Measurements from ENCODE around the gene PLEKHG4.

PLEKHG4 gene

DNA sequence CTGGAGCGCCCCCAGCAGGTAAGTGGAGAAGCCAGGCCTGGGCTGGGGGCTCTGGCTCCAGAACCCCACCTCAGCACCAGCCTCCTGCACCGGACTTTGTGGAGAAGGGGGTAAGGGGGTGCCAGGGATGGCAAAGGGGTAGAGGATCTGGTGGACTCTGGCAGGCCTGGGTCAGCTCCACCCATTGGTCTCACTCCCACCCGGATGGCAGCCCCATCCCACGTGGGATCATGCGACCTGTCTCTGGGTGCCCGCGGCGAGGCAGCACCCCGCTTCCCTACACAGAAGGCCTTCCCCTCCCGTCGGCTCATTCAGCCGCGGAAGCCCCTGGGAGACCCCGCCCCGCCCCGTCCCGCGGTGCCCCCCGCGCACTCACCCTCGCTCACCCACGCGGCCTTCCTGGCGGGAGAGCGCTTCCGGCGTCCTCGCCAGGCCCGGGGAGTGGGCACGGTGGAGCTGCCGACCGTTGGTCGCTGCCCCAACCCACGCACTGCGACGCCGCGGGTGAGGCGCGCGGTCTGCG lies 498 bp upstream of the PLEKHG4 start:
- no peak for DNase-seq (ENCODE audit: low read depth)
- H3K4me3 ChIP-seq (ENCODE audit: low read depth, low read length), result peak overlapping the region; percentile 81
- peak; percentile 53 for TF ChIP-seq CTCF (IDR thresholded peaks at IDR 0.05; ENCODE audit: low read depth, low read length, missing control alignments)

- no peak for DNase-seq (ENCODE audit: low read depth)
- TF ChIP-seq CTCF (IDR thresholded peaks at IDR 0.05; ENCODE audit: low read depth, low read length, missing control alignments), result no peak
- no peak overlapping the region for H3K4me3 ChIP-seq (ENCODE audit: low read depth, low read length)
Observed at GRCh38 chr16:67280090-67281015, 1.0 kb downstream of the PLEKHG4 start.

- no peak for TF ChIP-seq CTCF (IDR thresholded peaks at IDR 0.05; ENCODE audit: low read depth, low read length, missing control alignments)
- no peak for DNase-seq (ENCODE audit: low read depth)
- no peak overlapping the region for H3K4me3 ChIP-seq (ENCODE audit: low read depth, low read length)
Observed at GRCh38 chr16:67281536-67282446, 2.5 kb downstream of the PLEKHG4 start.

DNA sequence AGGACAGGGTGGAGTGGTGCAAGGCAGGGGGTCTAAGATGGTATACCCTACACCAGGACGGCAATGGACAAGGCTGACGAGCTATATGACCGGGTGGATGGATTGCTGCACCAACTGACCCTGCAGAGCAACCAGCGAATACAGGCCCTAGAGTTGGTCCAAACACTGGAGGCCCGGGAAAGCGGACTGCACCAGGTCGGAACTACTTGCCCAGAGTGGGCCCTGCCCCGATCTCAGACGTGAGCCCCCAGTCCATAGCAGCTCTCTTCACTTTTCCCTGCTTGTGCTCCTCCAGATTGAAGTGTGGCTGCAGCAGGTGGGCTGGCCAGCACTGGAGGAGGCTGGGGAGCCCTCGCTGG lies 3.1 kb downstream of the PLEKHG4 start:
- no peak for DNase-seq (ENCODE audit: low read depth)
- H3K4me3 ChIP-seq (ENCODE audit: low read depth, low read length), result no peak overlapping the region
- no peak for TF ChIP-seq CTCF (IDR thresholded peaks at IDR 0.05; ENCODE audit: low read depth, low read length, missing control alignments)

GRCh38 chr16:67283039-67283825 lies 3.9 kb downstream of the PLEKHG4 start:
- TF ChIP-seq CTCF (IDR thresholded peaks at IDR 0.05; ENCODE audit: low read depth, low read length, missing control alignments), result no peak
- no peak for DNase-seq (ENCODE audit: low read depth)
- no peak overlapping the region for H3K4me3 ChIP-seq (ENCODE audit: low read depth, low read length)

GRCh38 chr16:67283826-67284555 lies 4.7 kb downstream of the PLEKHG4 start:
- H3K4me3 ChIP-seq (ENCODE audit: low read depth, low read length), result no peak overlapping the region
- no peak for DNase-seq (ENCODE audit: low read depth)
- no peak for TF ChIP-seq CTCF (IDR thresholded peaks at IDR 0.05; ENCODE audit: low read depth, low read length, missing control alignments)
